Measurements from ENCODE around the gene PTCH2.

Gene PTCH2, protein sequence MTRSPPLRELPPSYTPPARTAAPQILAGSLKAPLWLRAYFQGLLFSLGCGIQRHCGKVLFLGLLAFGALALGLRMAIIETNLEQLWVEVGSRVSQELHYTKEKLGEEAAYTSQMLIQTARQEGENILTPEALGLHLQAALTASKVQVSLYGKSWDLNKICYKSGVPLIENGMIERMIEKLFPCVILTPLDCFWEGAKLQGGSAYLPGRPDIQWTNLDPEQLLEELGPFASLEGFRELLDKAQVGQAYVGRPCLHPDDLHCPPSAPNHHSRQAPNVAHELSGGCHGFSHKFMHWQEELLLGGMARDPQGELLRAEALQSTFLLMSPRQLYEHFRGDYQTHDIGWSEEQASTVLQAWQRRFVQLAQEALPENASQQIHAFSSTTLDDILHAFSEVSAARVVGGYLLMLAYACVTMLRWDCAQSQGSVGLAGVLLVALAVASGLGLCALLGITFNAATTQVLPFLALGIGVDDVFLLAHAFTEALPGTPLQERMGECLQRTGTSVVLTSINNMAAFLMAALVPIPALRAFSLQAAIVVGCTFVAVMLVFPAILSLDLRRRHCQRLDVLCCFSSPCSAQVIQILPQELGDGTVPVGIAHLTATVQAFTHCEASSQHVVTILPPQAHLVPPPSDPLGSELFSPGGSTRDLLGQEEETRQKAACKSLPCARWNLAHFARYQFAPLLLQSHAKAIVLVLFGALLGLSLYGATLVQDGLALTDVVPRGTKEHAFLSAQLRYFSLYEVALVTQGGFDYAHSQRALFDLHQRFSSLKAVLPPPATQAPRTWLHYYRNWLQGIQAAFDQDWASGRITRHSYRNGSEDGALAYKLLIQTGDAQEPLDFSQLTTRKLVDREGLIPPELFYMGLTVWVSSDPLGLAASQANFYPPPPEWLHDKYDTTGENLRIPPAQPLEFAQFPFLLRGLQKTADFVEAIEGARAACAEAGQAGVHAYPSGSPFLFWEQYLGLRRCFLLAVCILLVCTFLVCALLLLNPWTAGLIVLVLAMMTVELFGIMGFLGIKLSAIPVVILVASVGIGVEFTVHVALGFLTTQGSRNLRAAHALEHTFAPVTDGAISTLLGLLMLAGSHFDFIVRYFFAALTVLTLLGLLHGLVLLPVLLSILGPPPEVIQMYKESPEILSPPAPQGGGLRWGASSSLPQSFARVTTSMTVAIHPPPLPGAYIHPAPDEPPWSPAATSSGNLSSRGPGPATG

DNA sequence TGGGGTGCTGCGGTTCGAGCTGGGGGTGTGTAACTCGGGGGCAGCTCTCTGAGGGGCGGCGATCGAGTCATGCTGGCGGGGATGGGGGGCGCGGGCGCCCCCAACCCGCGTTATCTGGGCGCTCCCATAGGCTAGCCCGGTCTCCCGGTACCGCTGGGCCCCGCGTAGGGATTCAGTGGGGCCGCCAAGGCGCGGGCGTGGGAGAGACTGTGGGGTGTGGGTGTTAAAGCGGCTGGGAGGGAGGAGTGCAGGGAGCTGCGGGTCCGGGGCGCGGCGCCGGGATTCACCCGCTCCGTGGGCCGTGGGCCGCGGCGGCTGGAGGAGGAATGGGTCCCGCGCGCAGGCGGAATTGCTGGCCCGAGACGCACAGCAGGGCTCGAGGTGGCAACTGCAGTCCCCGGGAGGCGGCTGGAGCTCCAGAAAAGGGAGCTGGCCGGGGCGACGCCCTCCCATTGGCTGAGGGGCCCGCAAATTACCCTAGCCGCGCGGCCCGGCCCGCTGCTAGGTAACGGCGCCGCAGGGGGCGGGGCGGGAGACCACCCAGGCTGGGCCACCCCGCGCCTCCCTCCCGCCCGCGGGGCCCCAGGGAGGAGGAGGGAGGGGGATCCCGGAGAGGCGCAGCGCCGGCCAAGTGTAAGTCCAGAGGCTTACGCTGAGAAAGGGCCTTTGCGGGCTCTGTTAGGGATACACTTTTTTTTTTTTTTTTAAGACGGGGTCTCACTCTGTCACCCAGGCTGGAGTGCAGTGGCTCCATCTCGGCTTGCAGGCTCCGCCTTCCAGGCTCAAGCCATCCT, at the start of gene PTCH2:
Gene PTCH2, minus strand, starts transcription at position 392 of the 794 bp plus-strand sequence. Its CDS starts 321 bp downstream, at position 71.
- no peak for DNase-seq (ENCODE audit: low read depth in 2 of 2, low spot score in 1 of 2)

DNA sequence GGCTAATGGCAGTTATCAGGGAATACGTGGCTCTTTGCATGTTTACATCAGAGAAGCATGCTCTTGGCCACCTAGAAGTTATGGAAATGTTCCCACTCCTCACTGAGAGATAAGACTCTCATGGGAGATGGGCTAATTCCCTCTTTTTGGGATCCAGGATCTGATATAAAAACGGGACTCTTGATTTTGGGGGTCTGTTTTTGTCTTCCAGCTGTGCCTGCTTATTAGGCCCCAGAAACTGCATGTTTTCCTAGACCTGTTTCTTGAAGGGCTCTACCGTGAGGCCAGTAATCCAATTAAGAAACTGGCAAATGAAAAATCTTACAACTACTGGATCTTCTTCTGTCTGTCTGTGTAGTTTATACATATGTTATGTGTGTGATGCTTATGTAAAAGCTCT, 47.0 kb upstream of the PTCH2 start:
- no peak for DNase-seq (ENCODE audit: low read depth in 2 of 2, low spot score in 1 of 2)

DNA sequence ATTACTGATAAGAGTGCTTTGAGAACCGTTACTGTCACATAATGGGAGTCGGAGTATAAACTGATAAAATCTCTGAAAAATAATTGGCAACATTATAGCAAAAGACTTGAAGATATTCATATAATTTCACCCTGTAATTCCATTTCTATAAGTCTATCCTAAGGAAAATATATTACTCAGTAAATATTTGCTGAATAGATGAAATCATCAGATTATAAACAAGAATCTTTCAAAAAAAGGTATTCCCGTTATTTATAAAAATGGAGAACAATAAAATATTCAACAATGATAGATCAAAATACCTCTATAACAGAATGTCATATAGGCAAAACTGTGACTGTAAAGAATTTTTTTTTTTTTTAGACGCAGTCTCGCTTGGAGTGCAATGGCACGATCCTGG, 42.4 kb upstream of the PTCH2 start:
- DNase-seq (ENCODE audit: low read depth in 2 of 2, low spot score in 1 of 2), result no peak

DNA sequence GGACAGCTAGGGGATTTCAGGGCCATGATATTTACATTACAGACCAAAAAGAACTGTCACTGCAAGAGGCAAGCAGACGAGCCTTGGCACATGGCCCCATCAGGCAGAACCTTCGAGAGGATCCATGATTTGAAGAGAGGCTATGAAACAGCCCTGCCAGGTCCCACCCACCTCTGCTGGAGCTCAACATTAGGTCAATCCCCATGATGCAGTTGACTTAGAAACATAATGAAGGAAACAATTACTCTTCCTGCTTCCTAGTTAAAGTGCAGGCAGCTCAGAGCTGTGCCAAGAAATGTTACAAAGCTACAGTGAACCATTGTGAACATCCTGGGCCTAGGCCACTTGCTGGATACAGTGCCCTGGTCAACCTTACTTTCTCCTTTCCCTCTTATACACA, 41.7 kb upstream of the PTCH2 start:
- no peak for DNase-seq (ENCODE audit: low read depth in 2 of 2, low spot score in 1 of 2)

DNA sequence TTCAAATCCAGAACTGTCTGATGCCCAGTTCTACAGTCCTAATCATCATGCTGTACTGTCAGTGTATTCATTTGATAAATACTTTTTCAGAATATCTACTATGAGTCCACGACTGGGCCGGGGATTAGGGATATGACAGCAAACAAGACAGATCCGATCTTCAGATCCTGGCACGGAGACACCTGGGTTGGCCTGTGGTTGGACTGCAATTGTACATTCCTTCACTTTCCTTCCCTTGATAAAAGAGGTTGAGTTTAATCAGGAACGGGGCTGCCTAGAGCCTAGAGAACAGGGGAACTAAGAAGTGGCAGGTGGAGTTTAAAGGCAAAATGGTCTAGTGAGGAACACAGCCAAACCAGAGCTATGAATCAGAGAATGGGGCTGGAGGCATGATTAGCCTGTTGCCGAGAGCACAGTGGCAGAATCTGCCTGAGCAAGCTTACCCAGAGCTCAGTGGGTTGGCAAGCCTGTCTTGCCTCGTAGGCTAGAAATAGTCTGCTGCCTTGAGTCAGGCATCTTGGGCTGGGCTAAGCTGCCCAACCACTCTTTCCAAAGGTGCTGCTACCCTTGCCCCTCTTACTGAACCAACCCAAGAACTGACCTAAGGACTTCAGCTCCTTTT, 38.1 kb upstream of the PTCH2 start:
- DNase-seq (ENCODE audit: low read depth in 2 of 2, low spot score in 1 of 2), result no peak

DNA sequence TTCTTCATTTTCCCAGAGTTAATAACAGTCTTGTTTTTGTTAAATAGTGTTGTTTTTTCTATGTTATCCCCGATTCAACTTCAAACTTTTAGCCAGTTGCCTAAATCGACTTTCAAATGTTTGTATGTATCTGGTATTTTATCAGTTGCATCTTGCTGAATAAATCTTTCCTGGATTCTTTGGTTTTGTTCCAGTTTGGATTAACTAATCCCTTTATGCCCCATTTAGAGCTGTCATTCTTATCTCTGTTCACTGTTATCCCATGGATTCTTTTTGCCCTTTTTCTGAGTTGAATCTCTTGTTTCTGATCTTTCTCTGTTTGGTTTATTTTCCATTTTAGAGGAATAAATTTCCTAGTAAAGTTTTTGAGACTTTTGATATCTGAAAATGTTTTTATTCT, 31.1 kb upstream of the PTCH2 start:
- DNase-seq (ENCODE audit: low read depth in 2 of 2, low spot score in 1 of 2), result no peak

DNA sequence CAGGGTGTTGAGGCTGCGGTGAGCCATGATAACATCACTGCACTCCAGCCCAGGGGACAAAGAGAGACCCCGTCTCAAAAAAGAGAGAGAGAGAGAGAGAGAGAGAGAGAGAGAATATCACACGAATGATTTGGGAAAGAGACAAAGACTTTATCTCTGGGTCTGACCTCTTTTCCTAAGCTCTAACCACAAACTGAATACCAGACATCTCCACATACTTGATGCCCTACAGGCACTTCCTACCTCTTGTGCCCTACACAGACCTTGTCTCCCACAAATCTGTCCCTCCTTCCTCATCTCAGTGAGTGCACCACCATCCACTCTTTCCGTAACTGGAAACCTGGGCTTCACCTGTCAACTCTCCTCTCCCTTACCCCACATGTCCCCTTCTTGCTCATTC, 27.0 kb upstream of the PTCH2 start:
- DNase-seq (ENCODE audit: low read depth in 2 of 2, low spot score in 1 of 2), result no peak

DNA sequence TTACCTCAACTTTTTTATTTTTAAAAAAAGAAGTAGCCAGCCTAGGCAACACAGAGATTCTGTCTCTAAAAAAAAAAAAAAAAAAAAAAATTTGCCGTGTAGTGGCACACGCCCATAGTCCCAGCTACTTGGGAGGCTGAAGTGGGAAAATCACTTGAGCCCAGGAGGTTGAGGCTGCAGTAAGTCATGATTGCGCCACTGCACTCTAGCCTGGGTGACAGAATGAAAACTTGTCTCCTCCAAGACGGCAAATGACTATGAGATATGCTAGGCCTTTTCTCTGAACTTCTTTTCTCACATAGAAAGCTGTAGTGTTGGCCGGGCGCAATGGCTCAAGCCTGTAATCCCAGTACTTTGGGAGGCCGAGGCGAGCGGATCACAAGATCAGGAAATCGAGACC, 24.7 kb upstream of the PTCH2 start:
- no peak for DNase-seq (ENCODE audit: low read depth in 2 of 2, low spot score in 1 of 2)

DNA sequence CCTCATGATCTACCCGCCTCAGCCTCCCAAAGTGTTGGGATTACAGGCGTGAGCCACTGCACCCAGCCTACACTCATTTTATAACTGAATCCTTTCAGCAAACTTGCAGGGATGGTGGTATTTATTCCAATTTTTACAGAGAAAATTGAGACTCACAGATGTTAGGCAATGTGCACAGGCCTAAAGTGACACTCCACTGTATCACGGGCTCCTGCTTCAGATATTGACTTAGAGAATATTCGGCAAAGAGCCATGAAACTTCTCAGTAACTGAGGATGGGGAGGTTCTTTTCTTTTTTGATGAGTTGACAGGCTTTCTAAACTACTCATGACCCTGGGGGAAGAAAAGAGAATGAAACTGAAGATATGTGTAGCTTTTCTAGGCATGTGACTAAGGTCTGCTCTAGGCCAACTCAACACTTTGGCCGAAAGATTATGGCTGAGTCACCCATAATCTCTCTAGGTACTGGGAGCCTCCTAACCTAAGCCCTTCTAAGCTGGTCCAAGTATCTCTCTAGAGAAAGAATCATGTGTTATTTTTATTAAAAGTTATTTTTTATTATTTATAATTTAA, 19.9 kb upstream of the PTCH2 start:
- DNase-seq (ENCODE audit: low read depth in 2 of 2, low spot score in 1 of 2), result no peak

DNA sequence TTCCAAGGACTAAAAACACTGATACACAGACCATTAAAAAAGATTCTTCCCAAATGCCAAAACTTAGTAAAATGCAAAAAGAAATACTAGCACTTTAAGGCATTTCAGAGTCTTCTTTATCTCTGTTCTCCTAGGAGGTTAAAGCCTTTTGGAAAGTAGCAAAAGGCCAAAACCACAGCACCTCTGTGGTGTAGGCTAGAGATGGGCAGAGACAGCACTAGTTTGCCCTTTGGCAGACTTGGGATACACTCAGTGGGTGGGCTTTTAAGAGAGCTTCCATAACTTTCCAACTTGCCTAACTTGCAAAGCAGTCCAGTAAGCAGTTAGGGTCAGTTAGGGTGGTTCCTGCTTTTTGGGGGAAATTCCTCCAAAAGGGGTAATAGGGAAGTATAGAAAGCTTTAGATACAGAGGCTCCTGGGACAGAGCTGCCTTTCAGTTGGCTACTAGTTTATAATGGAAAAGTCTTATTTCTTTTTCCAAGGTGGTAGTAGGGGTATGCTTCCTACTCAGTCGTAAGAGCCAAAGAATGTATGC, 17.9 kb upstream of the PTCH2 start:
- DNase-seq (ENCODE audit: low read depth in 2 of 2, low spot score in 1 of 2), result no peak

DNA sequence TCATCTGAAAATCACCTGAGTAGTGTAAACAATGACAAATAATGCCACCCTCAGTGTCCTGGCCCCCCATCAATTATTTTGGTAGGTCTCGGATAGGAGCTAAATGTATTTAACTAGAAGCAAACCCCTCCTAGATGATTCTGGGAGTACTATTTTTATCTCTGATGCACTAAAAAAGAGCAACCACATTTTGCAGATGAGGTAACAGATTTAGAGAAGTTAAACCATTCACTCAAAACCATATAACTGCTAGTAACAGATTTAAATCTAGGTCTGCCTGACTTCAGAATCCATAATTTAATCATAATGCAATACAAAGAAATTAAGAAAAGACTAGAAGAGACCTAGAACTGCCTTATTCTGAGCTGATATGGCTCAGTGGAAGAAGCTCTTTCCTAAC, 17.3 kb upstream of the PTCH2 start:
- no peak for DNase-seq (ENCODE audit: low read depth in 2 of 2, low spot score in 1 of 2)

DNA sequence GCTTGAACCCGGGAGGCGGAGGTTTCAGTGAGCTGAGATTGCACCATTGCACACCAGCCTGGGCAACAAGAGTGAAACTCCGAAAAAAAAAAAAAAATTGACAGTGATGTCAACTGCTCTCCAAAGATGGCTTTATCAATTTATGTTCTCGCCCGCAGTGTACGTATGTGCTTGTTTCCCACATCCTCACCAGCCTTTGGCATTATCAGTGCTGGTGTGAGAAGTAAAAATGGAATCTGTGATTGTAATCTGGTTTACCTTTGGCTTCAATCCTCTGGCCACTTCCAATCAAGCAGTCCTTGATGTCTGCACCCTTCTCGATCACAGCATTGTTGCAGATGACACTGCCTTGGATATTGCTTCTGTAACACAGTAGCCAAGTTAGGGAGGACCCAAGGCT, 14.4 kb upstream of the PTCH2 start:
- DNase-seq (ENCODE audit: low read depth in 2 of 2, low spot score in 1 of 2), result no peak

DNA sequence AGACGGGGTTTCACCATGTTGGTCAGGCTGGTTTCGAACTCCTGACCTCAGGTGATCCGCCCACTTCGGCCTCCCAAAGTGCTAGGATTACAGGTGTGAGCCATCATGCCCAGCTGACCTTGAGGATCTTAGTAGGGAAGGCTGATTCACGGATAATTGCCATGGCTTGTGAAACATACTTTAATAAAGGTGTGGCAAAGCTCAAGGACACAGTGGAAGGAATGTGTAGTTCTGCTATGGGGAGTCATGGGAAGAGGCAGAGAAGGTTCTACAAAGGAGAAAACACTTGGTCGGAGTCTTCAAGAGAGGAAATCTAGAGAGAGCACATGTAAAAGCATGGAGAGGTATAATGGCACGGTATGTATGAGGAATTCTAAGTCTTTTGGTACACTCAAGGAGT, 12.7 kb upstream of the PTCH2 start:
- DNase-seq (ENCODE audit: low read depth in 2 of 2, low spot score in 1 of 2), result no peak

DNA sequence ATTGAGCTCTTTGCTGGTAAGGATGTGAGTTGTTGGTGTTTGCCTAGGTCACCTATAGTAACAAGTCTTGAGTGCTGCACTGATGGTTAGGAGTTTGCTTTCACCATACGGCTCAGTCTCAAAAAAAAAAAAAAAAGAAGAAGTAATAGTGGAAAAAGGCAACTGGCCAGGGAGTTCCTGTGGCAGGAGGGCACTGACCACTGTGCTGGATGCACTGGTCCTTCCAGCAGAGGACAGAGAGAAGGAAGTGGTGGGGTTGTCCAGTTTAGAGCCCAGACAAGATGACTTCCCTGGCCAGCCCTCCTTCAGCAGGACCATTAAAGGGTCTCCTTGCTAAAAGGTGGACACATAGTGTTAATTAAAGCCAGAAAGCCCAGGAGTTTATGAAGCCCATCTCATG, 11.9 kb upstream of the PTCH2 start:
- DNase-seq (ENCODE audit: low read depth in 2 of 2, low spot score in 1 of 2), result no peak

DNA sequence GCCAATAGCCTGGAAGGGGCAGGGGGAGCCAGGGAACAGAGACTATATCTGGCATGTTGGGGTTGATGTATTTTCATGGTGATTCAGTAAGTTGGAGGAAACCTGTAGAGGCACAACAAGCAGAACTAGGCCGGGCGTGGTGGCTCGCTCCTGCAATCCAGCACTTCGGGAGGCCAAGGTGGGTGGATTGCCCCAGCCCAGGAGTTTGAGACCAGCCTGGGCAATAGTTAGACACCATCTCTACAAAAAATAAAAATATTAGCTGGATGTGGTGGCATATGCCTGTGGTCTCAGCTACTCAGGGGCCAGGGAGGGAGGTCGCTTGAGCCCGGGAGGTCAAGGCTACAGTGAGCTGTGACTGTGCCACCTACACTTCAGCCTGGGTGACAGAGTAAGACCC, 10.1 kb upstream of the PTCH2 start:
- no peak for DNase-seq (ENCODE audit: low read depth in 2 of 2, low spot score in 1 of 2)

DNA sequence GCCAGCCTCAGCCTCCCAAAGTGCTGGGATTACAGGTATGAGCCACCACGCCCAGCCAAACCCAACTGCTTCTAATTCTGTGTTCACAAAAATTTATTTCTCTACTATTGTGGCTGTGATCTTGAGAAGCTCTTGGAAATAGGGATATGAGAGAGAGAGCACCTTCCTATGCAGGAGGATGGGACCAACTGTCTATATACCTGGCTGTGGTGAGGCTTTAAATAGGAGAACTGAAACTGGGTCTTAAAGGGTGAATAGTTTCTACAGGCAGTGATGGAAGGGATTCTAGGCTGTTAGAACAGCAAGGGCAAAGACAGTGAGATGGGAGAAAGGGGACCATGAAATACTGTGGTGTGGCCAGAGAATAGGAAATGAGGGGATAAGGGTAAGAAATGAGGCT, 8.3 kb upstream of the PTCH2 start:
- no peak for DNase-seq (ENCODE audit: low read depth in 2 of 2, low spot score in 1 of 2)

DNA sequence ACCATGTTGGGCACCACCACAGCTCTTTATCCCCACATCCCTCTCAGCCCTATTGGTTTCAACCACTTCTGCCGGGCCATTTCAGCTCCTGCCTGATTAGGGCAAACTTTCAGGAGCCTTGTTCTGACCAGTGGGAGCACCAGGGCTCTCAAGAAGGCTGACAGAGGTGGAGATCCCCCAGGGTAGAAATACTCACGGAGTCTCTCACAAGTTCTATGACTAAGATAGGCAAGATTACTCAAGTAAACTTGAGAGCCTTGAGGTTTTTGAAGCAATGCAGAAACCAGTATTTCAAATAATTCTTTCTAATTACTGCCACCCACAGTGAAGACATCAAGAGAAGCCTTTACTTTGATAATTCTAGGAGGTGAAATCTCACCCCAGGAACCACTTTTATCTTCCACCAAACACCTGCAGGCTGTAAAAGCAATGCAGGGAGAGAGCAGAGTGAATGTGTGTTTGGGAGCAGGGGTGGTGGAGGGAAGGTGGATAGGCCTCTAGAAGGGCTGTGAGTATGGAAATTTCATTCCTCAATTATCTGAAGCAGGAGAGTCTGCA, 6.6 kb upstream of the PTCH2 start:
- DNase-seq (ENCODE audit: low read depth in 2 of 2, low spot score in 1 of 2), result no peak

DNA sequence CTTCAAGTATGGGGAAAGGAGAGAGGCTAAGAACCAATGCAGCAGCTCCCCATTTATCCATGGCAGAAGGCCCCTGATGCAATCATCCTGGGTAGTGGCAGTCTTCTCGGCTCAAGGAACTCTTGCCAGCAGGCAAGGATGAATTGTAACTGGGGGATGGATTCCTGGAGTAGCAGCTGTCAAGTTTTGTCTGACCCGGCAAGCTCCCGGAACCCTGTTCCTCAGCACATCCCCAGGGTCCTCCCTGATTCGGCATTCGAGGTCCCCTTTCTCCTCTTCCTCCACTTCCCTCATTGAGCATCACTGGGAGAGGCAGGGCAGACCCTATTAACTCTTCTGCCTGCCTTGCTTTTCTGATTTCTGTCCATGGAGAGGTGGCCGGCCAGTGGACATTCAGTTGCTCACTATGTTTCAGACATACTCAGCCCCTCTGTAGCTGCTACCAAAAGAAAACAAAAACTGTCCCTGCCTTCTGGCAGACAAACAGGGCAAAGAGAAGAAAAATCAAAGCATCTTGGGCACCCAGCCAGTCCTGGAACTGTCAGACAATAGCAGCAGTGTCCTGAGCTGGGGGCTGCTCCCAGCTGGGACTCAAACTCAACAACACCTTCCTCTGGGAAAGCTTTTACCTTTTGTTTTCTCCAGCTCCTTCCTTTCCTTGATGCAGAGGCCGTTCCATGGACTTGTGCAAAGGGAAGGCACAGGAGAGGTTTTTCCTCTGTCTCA, 5.6 kb upstream of the PTCH2 start:
- no peak for DNase-seq (ENCODE audit: low read depth in 2 of 2, low spot score in 1 of 2)

DNA sequence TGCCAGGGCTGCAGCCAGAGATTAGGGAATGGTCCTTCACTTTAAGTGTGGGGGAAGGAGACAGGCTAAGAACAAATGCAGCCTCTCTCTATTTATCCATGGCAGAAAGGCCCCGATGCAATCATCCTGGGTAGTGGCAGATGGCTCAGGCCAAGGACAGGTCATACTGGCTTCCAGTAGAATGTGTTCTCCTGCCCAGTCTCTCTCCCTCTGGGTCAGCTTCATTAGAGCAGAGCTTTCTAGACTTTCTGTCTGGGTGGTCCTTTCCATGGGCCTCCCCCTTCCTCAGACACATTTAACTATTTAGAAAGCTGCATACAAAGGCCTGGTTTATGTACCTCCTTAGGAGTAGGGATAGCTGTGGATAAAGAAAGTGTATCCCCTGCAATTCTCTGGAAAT, 4.8 kb upstream of the PTCH2 start:
- no peak for DNase-seq (ENCODE audit: low read depth in 2 of 2, low spot score in 1 of 2)
